GM12892 (cell line): ENCODE measurements around the gene CD109.

Experiments used
- POLR2A ChIP-seq: IDR thresholded peaks from 2 replicates; pipeline ENCODE4 v1.6.1; 2011; ENCODE audit warnings: low read depth, low read length, control low read depth
- POLR2AphosphoS5 ChIP-seq: IDR thresholded peaks from 2 replicates; pipeline ENCODE4 v1.6.1; 2011; ENCODE audit warnings: low read depth, low read length, control low read depth

DNA sequence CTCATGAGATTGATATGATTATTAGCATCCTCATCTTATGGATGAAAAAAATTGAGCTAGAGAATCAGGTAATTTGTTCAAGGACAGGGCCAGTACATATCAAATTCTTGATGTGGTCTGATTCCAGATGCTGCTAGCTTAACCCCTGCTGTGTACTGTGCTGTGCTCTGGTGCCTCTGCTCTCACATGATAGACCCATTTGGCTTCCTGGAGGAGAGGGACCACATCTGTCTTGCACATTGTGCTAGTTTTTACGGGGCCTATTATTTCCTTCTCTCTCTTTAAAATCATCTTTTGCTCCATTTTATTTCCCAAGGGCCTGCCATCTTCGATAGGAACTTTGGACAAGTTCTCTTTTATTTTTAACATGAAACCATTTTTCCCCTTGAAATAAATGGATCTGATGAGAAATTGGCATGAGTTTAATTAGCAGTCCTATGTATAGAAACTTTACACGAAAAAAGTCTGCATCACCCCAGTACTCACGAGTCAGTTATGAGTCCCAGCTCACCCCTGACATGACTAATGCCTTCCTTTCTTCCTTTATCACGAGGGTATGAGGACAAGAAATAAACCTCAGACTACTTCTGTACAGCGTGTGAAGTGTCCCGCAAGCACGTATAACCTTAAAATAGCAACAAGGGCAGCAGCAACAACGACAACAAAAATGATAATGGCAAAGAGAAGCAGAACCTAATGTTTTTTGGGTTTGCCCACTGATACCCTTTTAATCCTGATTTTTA lies 26.5 kb downstream of the CD109 start:
- TF ChIP-seq POLR2A (no peak), POLR2AphosphoS5 (no peak)
